HepG2 (cell line): ENCODE results near the gene HUNK. TPM values are rescaled to one million over a fixed set of nuclear protein-coding genes. Genes with fewer than 3 reads are reported as not detected.

Experiments
- GABPB1 ChIP-seq: IDR thresholded peaks from 2 replicates; pipeline ENCODE4 v1.6.1; 2016; ENCODE audit warnings: mild to moderate bottlenecking, missing genetic modification reagents, moderate library complexity, missing compliant biosample characterization
- NFATC3 ChIP-seq: sonication (generic); formaldehyde crosslinking; IDR thresholded peaks from 2 replicates; pipeline ENCODE4 v1.5.1; 2020; ENCODE audit warnings: mild to moderate bottlenecking, missing genetic modification reagents
- STAG1 ChIP-seq: sonication (generic); formaldehyde crosslinking; IDR thresholded peaks from 2 replicates; pipeline ENCODE4 v1.4.0; 2020; ENCODE audit warnings: missing genetic modification reagents
- ZFX ChIP-seq: sonication (generic); formaldehyde crosslinking; IDR thresholded peaks from 2 replicates; pipeline ENCODE4 v1.4.0; 2020; ENCODE audit warnings: mild to moderate bottlenecking, low read depth, missing genetic modification reagents, moderate library complexity
- ZKSCAN1 ChIP-seq: fragments of 150-350 bp; IDR thresholded peaks from 2 replicates; pipeline ENCODE4 v1.6.1; 2014; ENCODE audit warnings: low read length
- ZNF510 ChIP-seq: sonication (generic); formaldehyde crosslinking; IDR thresholded peaks from 2 replicates; pipeline ENCODE4 v1.4.0; 2020; ENCODE audit warnings: low read depth, mild to moderate bottlenecking, missing genetic modification reagents
- ZNF543 ChIP-seq: sonication (generic); formaldehyde crosslinking; IDR thresholded peaks from 2 replicates; pipeline ENCODE4 v1.4.0; 2020; ENCODE audit warnings: mild to moderate bottlenecking, missing genetic modification reagents
- ZSCAN22 ChIP-seq: sonication (generic); formaldehyde crosslinking; IDR thresholded peaks from 2 replicates; pipeline ENCODE4 v1.4.0; 2020; ENCODE audit warnings: mild to moderate bottlenecking, missing genetic modification reagents
- ZSCAN25 ChIP-seq: sonication (generic); formaldehyde crosslinking; IDR thresholded peaks from 2 replicates; pipeline ENCODE4 v1.8.0; 2022; ENCODE audit warnings: mild to moderate bottlenecking, missing genetic modification reagents
- polyA plus RNA-seq, 8 experiments: library from polyadenylated mRNA; depleted of rRNA in 3 of 8; stranded (reverse) in 7 of 8; unstranded in 1 of 8; fragments of >200 nt; fragmentation: Illumina TruSeq in 4 of 8; extraction: Trizol in 4 of 8; gene quantifications; 2 replicates each; pipeline versions ENCODE4 v1.2.1 to v1.2.3, GENCODE V29; 2011 to 2016; ENCODE audit warnings: low read depth in 4 of 8, missing spikeins in 1 of 8, mixed read lengths in 1 of 8; ENCODE audit not compliant: insufficient read depth in 1 of 8
- total RNA-seq, 5 experiments: library from RNA; depleted of rRNA; stranded (reverse); fragments of >200 nt; fragmentation: Illumina TruSeq; extraction: Trizol; gene quantifications; 2 replicates each; pipeline ENCODE4 v1.2.3, GENCODE V29; 2016; ENCODE audit warnings: low read depth in 1 of 5
- TF ChIP-seq, protein P1 (sequence below): sonication (generic); formaldehyde crosslinking; IDR thresholded peaks from 2 replicates; pipeline ENCODE4 v1.8.0; 2022; ENCODE audit warnings: mild to moderate bottlenecking, missing genetic modification reagents; ENCODE audit not compliant: insufficient replicate concordance
- TF ChIP-seq, protein P2 (sequence below): sonication (generic); formaldehyde crosslinking; IDR thresholded peaks from 2 replicates; pipeline ENCODE4 v1.4.0; 2020; ENCODE audit warnings: low read depth, missing genetic modification reagents
- TF ChIP-seq, protein P3 (sequence below): sonication (generic); formaldehyde crosslinking; IDR thresholded peaks from 2 replicates; pipeline ENCODE4 v1.8.1; 2023; ENCODE audit warnings: mild to moderate bottlenecking, moderate library complexity, missing genetic modification reagents
- TF ChIP-seq, protein P4 (sequence below): sonication (generic); formaldehyde crosslinking; IDR thresholded peaks from 2 replicates; pipeline ENCODE4 v1.5.1; 2020; ENCODE audit warnings: mild to moderate bottlenecking, missing genetic modification reagents
- TF ChIP-seq, protein P5 (sequence below): sonication (generic); formaldehyde crosslinking; IDR thresholded peaks from 2 replicates; pipeline ENCODE4 v1.5.1; 2020; ENCODE audit warnings: missing genetic modification reagents, mild to moderate bottlenecking, borderline replicate concordance

HUNK gene
- total and polyA plus RNA-seq, 2 of the 13 experiments (the other 11 are each of a cell fraction or from before 2014, with no cell fraction given): 1.8 to 1.9 TPM

DNA sequence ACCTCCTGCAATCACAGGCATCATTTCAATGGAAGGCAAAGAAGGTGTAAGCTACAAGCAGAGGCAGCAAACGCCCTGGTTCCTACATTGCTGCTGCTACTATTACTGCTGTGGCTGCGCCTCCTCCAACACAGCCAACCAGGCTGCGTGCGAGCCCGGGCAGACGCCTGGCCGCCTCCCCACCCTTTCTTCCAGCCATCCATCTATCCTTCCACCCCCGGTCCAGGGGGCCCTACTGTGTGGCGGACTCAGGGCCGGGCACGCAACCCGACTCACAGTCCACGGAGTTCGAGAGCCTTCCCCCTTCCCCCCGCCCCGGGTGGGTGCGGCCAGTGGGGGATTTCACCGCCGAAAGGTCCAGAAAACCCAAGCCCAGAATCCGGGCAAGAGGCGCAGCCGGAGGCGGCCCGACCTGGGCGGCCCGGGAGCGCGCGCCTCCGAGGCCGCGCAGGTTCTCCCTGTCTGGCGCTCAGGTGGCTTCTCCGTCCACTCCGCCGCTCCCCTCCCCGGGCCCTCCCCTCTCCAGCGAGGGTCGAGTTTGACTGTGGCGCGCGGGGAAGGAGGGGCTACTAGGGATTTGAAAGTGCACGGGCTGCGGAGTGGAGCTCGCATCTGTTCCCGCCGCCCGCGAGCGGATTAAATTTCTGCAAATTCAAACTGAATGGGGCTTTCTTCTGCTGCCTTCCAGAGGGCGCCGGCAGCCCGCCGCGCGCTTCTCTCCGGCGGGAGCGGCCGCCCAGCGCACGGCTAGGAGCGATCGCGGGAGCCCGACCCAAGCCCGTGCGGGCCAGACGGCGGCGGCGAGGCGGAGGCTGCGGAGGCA, at the start of gene HUNK (continued):
- TF ChIP-seq, protein P1, sequence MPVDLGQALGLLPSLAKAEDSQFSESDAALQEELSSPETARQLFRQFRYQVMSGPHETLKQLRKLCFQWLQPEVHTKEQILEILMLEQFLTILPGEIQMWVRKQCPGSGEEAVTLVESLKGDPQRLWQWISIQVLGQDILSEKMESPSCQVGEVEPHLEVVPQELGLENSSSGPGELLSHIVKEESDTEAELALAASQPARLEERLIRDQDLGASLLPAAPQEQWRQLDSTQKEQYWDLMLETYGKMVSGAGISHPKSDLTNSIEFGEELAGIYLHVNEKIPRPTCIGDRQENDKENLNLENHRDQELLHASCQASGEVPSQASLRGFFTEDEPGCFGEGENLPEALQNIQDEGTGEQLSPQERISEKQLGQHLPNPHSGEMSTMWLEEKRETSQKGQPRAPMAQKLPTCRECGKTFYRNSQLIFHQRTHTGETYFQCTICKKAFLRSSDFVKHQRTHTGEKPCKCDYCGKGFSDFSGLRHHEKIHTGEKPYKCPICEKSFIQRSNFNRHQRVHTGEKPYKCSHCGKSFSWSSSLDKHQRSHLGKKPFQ (CRISPR knock-in tag): no peak
- TF ChIP-seq ZFX (peak; percentile 32), GABPB1 (peak; percentile 45; the same call in 1 of the 2 replicates), ZSCAN22 (CRISPR knock-in tag) (peak; percentile 87; the same call in 1 of the 2 replicates), NFATC3 (CRISPR knock-in tag) (no peak), ZKSCAN1 (peak; percentile 49; the same call in 1 of the 2 replicates), ZSCAN25 (CRISPR knock-in tag) (no peak), ZNF510 (no peak), STAG1 (CRISPR knock-in tag) (peak; percentile 41), ZNF543 (0 out of 2 replicates have a peak, but pooled peaks have one; percentile 43)
- TF ChIP-seq, protein P2, sequence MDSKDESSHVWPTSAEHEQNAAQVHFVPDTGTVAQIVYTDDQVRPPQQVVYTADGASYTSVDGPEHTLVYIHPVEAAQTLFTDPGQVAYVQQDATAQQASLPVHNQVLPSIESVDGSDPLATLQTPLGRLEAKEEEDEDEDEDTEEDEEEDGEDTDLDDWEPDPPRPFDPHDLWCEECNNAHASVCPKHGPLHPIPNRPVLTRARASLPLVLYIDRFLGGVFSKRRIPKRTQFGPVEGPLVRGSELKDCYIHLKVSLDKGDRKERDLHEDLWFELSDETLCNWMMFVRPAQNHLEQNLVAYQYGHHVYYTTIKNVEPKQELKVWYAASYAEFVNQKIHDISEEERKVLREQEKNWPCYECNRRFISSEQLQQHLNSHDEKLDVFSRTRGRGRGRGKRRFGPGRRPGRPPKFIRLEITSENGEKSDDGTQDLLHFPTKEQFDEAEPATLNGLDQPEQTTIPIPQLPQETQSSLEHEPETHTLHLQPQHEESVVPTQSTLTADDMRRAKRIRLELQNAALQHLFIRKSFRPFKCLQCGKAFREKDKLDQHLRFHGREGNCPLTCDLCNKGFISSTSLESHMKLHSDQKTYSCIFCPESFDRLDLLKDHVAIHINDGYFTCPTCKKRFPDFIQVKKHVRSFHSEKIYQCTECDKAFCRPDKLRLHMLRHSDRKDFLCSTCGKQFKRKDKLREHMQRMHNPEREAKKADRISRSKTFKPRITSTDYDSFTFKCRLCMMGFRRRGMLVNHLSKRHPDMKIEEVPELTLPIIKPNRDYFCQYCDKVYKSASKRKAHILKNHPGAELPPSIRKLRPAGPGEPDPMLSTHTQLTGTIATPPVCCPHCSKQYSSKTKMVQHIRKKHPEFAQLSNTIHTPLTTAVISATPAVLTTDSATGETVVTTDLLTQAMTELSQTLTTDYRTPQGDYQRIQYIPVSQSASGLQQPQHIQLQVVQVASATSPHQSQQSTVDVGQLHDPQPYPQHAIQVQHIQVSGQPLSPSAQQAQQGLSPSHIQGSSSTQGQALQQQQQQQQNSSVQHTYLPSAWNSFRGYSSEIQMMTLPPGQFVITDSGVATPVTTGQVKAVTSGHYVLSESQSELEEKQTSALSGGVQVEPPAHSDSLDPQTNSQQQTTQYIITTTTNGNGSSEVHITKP: no peak
- TF ChIP-seq, protein P3, sequence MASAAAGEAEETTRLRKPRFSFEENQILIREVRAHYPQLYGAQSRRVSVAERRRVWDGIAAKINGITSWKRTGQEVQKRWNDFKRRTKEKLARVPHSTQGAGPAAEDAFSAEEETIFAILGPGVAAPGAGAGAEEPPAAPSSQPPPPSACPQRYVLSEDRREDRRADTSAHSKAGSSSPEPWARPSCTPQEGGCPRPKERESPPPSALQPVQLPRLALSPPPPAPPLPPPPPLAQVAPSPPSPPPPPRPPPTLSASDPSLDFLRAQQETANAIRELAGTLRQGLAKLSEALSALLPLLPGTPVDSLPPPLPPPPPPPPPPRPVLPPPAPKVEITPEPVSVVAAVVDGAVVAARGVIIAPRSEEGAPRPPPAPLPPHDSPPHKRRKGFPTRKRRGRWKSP (CRISPR knock-in tag): peak; percentile 61
- TF ChIP-seq, protein P4, sequence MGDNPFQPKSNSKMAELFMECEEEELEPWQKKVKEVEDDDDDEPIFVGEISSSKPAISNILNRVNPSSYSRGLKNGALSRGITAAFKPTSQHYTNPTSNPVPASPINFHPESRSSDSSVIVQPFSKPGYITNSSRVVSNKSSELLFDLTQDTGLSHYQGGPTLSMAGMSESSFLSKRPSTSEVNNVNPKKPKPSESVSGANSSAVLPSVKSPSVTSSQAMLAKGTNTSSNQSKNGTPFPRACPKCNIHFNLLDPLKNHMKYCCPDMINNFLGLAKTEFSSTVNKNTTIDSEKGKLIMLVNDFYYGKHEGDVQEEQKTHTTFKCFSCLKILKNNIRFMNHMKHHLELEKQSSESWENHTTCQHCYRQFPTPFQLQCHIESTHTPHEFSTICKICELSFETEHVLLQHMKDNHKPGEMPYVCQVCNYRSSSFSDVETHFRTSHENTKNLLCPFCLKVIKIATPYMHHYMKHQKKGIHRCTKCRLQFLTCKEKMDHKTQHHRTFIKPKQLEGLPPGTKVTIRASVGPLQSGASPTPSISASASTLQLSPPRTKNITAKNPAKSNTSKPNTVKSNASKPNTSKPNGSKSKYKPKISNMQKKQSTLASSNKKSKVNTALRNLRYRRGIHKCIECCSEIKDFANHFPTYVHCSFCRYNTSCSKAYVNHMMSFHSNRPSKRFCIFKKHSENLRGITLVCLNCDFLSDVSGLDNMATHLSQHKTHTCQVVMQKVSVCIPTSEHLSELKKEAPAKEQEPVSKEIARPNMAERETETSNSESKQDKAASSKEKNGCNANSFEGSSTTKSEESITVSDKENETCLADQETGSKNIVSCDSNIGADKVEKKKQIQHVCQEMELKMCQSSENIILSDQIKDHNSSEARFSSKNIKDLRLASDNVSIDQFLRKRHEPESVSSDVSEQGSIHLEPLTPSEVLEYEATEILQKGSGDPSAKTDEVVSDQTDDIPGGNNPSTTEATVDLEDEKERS (CRISPR knock-in tag): no peak
- TF ChIP-seq, protein P5, sequence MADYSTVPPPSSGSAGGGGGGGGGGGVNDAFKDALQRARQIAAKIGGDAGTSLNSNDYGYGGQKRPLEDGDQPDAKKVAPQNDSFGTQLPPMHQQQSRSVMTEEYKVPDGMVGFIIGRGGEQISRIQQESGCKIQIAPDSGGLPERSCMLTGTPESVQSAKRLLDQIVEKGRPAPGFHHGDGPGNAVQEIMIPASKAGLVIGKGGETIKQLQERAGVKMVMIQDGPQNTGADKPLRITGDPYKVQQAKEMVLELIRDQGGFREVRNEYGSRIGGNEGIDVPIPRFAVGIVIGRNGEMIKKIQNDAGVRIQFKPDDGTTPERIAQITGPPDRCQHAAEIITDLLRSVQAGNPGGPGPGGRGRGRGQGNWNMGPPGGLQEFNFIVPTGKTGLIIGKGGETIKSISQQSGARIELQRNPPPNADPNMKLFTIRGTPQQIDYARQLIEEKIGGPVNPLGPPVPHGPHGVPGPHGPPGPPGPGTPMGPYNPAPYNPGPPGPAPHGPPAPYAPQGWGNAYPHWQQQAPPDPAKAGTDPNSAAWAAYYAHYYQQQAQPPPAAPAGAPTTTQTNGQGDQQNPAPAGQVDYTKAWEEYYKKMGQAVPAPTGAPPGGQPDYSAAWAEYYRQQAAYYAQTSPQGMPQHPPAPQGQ (CRISPR knock-in tag): no peak
